ENCODE data around the gene FGF22.

DNA sequence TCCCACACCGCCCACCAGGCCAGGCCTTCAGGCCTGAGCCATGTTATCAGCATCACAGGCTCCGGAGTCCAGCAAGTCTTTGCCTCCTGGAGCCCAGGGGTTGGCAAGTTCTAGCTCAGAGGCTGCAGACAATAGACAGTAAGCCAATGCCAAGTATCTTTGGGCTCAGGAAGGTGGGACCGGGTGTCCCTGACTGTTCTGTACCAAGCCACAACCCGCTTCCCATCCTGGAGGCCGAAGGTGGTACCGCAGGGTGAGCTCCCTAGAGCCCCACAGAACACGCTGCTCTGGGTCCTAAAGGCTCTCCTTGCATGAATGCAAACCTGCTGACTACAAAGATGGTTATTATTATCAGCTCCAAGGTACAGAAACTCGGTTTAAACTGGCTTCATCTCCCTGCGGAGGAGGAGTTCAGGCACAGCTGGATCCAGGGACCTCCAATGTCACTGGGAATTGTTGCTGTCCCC is 31.0 kb downstream of the FGF22 start:
- TF ChIP-seq CTCF (IDR thresholded peaks at IDR 0.05) = no peak
- no peak for TF ChIP-seq POLR2AphosphoS5 (IDR thresholded peaks at IDR 0.05)
